Fibroblast of skin of abdomen (primary cell): ENCODE measurements around the gene COX20.

Experiments
- DNase-seq: peaks from one replicate; pipeline ENCODE4 v3.0.0-alpha.2; 2013

COX20 gene

GRCh38 chr1:244854166-244854565 is 18.7 kb downstream of the COX20 start:
- DNase-seq: no peak

GRCh38 chr1:244854865-244855578 is 19.6 kb downstream of the COX20 start:
- DNase-seq: no peak

- DNase-seq: no peak
Measured at GRCh38 chr1:244857761-244858160, 22.3 kb downstream of the COX20 start.

GRCh38 chr1:244858357-244858756 is 22.9 kb downstream of the COX20 start:
- no peak for DNase-seq

- no peak for DNase-seq
Measured at GRCh38 chr1:244860078-244860477, 24.6 kb downstream of the COX20 start.

DNA sequence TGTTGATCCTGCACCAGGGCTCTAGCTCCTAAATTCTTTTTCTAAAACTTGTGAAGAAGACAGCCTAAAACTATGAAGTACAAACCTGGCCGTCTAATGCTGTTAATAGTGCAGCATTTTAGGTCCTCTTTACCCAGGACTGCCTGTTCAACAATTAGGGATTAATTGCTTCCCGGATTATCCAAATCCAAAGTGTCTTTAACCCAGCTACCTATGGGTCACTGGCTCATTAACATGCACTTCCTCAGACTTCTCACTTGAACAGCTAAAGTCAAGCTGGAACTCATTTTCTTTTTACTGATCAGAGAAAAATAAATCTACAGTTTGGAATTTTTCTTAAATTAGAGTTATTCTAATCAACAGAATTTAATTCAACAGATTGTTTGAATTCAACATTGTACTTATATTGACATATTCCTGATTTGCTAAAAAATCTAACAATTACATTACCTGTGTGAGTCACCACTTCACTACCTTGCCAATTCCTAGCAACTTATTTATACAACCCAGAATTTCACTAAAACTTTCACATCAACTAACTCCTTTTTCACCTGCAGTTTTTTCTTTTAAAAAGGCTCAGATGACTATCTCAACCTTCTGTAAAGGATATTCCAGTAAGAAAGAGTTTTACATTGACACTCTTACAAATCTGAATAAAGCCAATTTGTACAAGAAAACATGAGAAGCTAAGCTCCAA is 25.6 kb downstream of the COX20 start:
- no peak for DNase-seq

DNA sequence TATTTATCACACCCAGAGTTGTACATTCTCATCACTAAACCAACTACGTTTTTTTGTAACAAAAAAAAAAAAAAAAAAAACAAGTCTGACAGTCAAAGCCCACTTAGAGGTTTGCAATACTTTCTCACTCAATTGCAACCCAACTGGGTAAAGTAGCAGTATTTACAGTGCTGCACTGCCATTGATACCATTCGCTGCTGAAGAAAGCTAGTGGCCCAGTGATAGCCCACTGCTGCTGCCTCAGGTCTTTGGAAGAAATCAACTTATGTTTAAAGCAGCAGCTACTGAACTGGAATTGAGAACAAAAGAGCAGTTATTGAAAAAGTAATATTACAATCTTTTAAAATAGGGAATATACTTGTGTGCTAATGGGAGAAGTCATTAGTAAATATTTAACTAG is 26.2 kb downstream of the COX20 start:
- DNase-seq: no peak

DNA sequence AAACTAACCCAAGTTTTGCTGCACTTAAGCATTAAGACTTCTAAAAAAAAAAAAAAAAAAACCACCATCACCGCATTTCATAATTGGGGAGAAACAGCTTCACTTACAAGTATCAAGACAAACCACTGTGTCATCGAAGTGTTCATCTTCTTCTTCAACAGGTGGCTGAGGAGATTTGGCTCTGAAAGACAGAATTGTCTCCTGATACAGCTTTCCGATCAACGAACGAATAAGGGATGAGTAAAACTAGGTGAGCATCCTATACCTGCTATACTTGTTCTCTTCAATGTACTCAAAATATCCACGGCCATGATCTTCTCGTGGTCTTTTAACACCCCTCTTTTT is 26.9 kb downstream of the COX20 start:
- DNase-seq: no peak

GRCh38 chr1:244862699-244863490 is 27.4 kb downstream of the COX20 start:
- DNase-seq: peak; percentile 95

DNA sequence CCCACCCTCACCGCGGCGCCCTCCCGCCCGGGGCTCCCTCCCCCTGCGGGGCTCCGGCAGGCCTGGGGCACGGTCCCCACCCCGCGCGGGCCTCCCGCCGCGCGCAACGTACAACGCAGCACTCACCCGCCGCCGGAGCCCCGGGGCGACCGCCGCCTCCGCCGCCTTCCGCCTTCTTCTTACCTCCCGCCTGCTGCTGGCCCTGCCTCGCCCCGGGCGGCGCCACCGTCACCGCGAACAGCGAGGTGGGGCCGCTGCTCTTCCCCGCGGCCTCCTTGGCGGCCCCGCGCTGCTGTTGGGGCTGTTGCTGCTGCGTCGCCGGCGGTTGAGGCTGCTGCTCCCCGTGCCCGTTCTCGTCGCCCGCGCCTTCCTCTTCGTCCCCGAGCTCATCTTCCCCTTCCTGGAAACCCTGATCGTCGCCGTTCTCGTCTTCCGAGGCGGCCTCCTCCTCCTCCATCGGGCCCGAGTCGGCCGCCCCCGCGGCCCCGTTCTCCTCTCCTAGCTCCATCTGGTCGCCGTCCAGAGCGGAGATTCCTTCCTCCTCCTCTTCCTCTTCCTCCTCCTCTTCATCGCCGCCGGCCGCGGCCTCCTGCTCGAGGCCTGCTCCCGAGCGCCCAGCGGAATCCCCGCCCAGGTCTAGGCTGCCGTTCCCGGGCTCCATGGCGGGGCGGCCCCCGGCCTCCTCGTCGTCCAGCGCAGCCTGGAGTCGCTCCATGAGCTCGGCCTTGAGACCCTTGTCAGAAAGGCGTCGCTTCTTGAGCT is 28.2 kb downstream of the COX20 start:
- no peak for DNase-seq

- DNase-seq: peak; percentile 97
Measured at GRCh38 chr1:244864253-244865027, 29.0 kb downstream of the COX20 start, which contains the start of gene HNRNPU. Gene HNRNPU (minus strand): TSS chr1:244864543. CDS start chr1:244864307, 236 bp downstream.

DNA sequence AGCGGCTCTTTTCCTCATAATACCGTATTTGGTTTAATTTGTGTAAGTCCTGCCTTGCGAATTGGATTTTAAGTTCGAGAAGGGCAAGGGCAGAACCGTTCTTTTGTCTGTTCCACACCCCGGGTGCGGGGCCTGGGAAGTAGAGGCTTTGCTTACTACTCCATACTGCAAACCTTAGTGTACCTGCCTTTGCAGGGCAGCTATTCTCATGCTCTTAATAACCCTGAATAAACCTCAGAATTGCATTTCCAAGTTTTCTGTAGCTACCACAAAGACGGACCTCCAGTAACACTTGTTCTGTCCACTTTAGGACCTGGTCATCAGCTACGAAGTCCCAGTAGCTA is 29.5 kb downstream of the COX20 start:
- DNase-seq: no peak

DNA sequence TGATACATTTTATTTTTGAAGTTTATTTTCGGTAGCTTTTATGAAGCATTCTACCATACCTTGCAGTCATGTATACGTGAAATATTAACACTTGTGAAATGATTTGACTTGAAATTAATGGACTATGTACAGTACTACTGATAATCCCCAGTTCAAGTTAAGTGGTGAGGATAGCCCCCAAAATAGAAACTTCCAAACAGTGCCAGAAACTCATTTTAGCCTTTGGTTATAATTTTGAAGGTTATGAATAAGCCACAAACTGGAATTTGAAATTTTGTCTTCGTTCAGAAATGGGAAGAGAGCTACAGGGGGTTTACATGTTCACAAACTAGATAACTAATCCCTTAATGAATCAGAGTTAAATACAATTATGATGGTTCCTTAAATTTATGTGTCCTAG is 30.4 kb downstream of the COX20 start:
- DNase-seq: no peak

DNA sequence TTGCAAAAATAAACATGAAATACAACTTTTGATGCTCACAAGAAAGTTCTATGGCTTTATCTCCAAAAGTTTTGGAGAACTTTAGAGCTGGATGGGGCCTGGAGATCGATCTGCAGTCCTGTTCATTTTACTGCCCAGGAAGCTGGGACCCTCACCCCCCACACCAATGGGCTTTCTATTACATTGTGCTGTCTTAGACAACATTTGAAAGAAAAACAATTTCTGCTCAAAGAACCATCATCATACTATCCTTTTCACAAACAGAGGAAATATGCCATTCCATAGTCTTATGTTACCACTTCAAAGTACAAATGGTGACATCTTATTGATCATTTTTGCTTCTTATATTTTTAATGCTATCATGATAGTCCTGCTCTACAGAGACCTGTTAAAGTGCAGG is 30.9 kb downstream of the COX20 start:
- DNase-seq: no peak

DNA sequence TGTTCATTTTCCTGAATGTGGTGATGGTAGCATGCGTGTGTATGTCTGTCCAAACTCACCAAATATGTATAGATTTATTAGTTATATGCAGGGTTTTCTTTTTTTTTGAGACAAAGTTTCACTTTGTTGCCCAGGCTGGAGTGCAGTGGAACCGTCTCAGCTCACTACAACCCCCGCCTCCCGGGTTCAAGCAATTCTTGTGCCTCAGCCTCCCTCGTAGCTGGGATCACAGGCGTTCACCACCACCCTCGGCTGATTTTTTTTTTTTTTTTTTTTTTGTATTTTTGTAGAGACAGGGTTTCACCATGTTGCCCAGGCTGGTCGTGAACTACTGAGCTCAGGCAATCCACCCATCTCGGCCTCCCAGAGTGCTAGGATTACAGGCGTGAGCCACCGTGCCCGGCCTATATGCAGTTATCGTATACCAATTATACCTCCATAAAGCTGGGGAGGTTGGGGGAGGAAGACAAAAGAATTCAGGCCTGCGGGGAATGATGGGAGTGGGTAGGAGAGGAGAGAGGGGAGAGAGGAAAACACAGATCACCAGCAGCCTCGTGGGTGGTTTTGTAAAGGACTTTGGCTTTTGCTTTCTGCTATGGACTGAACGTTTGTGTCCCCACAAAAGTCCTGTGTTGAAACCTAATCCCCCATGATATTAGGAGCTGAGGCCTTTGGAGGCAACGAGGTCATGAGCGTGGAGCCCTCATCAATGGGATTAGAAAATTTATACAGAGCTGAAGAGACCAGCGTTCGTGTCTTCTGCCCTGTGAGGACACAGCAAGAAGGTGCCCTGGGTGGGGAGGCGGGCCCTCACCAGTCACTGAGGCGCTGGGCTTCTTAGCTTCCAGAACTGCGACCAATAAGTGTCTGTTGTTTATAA is 33.3 kb downstream of the COX20 start:
- no peak for DNase-seq

GRCh38 chr1:244869364-244869827 is 33.9 kb downstream of the COX20 start:
- DNase-seq: no peak

GRCh38 chr1:244869950-244870349 is 34.5 kb downstream of the COX20 start:
- DNase-seq: no peak

DNA sequence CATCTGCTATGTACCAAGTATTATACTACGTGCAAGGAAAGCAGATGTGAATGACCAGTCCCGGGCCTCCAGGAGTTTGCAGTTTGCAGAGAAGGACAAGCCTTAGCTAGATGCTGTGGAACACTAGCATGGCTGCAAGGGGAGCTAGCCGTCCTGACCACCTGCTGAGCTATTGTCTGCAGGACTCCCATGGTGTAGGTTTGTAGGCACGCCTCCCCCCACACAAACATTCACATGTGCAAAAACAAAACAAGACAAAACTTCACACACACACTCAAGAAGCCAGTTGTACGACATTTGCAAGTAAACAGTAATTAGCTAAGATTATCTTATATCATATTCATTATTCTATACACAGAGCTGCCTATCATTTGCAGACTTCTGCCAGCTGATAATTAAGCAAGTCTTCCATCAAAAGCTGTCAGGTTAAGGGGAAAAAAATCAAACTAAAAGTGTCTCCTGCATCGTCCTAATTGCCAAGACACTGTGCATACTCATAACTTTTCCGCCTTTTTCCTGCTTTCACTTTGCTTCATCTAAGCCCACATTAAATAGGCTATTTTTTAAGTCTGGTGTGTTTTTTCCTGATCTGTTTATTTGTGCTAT is 39.6 kb downstream of the COX20 start:
- no peak for DNase-seq

DNA sequence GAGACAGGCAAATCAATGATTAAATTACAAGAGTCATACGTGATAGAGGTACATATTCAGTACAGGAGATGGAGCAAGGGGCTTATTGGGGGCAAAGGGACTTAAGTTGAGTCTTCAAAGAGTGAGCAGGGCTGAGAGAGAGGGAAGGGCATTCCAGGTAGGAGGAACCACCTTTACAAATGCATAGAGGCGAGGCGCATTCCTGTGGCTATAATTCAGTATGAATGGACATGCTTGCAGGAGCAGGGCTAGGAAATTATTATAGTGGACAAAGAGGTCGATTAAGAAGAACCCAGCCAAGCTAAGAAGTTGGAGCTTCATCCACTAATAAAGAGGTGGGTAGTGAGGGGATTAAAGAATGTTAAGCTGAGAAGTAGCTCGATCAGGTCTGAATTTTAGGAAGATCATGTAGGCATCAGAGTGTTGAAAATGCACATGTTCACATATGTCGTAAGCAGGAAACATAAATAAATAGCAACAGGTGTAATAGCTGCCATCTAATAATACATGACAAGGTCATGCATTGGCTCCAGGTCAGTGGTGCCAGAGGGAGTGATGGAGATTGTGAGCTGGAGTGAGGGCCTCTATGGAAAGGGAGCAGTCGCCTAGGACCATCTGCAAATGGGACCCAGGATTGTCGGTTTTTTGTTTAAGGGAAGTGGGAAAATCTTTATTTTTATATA is 40.9 kb downstream of the COX20 start:
- DNase-seq: no peak

GRCh38 chr1:244878681-244879080 is 43.2 kb downstream of the COX20 start:
- no peak for DNase-seq
